Heart right ventricle (tissue), 16 donors: Measurements from ENCODE around the gene C16orf74. TPM values are rescaled to one million over a fixed set of nuclear protein-coding genes. Genes with fewer than 3 reads are reported as not detected.

ENCODE experiments used
- ATAC-seq, 8 donors: fragments of 200-7000 bp; cut with Tn5 transposase; one replicate each; pipeline ENCODE4 v1.9.1; 2020; ENCODE audit warnings: mild to moderate bottlenecking in 8 of 8, moderate library complexity in 8 of 8, moderate number of reproducible peaks in 1 of 8
- DNase-seq, 2 donors: peaks; one replicate each; pipeline ENCODE4 v3.0.0-alpha.2; 2020
- H3K27ac ChIP-seq, 10 donors: fragments of 200-600 bp; sonication (generic) in 2 of 10; one replicate each; pipeline versions ENCODE4 v1.5.0 to v1.8.0; 2020 to 2022; ENCODE audit warnings: mild to moderate bottlenecking in 3 of 10
- H3K27me3 ChIP-seq, 7 donors: fragments of 200-600 bp; one replicate each; pipeline ENCODE4 v1.8.0; 2021 to 2022; ENCODE audit warnings: mild to moderate bottlenecking in 2 of 7
- H3K36me3 ChIP-seq, 9 donors: fragments of 200-600 bp; sonication (generic) in 1 of 9; one replicate each; pipeline versions ENCODE4 v1.5.0 to v1.8.0; 2020 to 2022; ENCODE audit warnings: mild to moderate bottlenecking in 2 of 9
- H3K4me1 ChIP-seq, 9 donors: fragments of 200-600 bp; sonication (generic) in 1 of 9; one replicate each; pipeline versions ENCODE4 v1.5.0 to v1.8.0; 2020 to 2022; ENCODE audit warnings: mild to moderate bottlenecking in 4 of 9
- H3K4me3 ChIP-seq, 10 donors: fragments of 200-600 bp; sonication (generic) in 2 of 10; one replicate each; pipeline versions ENCODE4 v1.5.0 to v1.8.0; 2020 to 2022; ENCODE audit warnings: mild to moderate bottlenecking in 7 of 10, moderate library complexity in 2 of 10
- H3K9me3 ChIP-seq, 11 donors: fragments of 200-600 bp in 10 of 11; sonication (generic) in 2 of 11; one replicate each; pipeline versions ENCODE4 v1.5.0 to v1.8.0; 2013 to 2022; ENCODE audit warnings: mild to moderate bottlenecking in 2 of 11, control low read depth in 1 of 11, moderate library complexity in 1 of 11
- WGBS, 2 donors: extraction: QIAGEN DNeasy Blood & Tissue Kit; methylation state at CpG; one replicate each; pipeline ENCODE4 v1.1.7; 2013; ENCODE audit warnings: inconsistent platforms in 1 of 2; 5-methylcytosine and 5-hydroxymethylcytosine counted together
- intact Hi-C, 10 donors: fragments of 100-400 bp; cut with DNase I; formaldehyde crosslinking; loops; one replicate each; pipeline versions ENCODE4 v1.11.1 to v1.14.2; 2022
- polyA plus RNA-seq, 2 donors: library from polyadenylated mRNA; stranded (reverse); fragments of 200-250 nt; gene quantifications; one replicate each; pipeline ENCODE4 v1.2.3, GENCODE V29; 2013
- total RNA-seq, 10 donors: library from RNA; stranded (reverse); fragmentation: NEBNext Ultra II Directional in 3 of 10; extraction: Animal tissue kit (Norgen Biotek cat#: 25700) in 3 of 10; gene quantifications; one replicate each; pipeline versions ENCODE4 v1.2.1 to v1.2.4, GENCODE V29; 2021 to 2023
- TF ChIP-seq, protein P1 (sequence below), 9 donors: fragments of 200-600 bp; sonication (generic) in 2 of 9; IDR thresholded peaks; one replicate each; pipeline versions ENCODE4 v1.5.0 to v1.8.0; 2021 to 2022; ENCODE audit warnings: antibody characterized with exemption in 9 of 9, mild to moderate bottlenecking in 5 of 9, moderate library complexity in 1 of 9
- donor health status: Arrhythmogenic right ventricular cardiomyopathy.
- donor health status: ischemic (EF 13 %, LVEDD 7.1; RV severe dilation, severe dysfunction).
- donor health status: healthy with polysubstance abuse.
- donor health status: DM: no; HTN: yes; CAD: no.
- donor health status: DM: no; HTN: no; CAD: no.
- donor health status: ischemic (EF 25% LVEDD 6.9; RV normal size, moderate dysfunction).
- donor health status: ischemic (EF 25% LVEDD 5.7; RV mildly dilated, moderate dysfunction).
- donor health status: healthy.
- donor health status: DM: yes; HTN: yes; CAD: no.
- donor health status: Ischemic cardiomyopathy.
- donor health status: ischemic (EF 35%, LVEDD 5.7; RV mildly dilated, moderate dysfunction).
- donor health status: nonischemic (EF 11% LVEDD 7.7; RV severe dilation, severe dysfunction).
- donor health status: DM: yes; HTN: yes; CAD: no.
- donor health status: PGD.
- donor health status: ischemic (EF 29% LVEDD 5.4; RV normal size, mild dysfunction).
- donor health status: nonischemic (EF 23%, LVEDD 6.1; RV moderate dilation, normal function).

The C16orf74 gene
- total and polyA plus RNA-seq, 12 donors, result 0.56 to 6.5 (median 1.2) TPM

GRCh38 chr16:85752511-85753420 lies 1.9 kb upstream of the C16orf74 start:
- H3K36me3 ChIP-seq, result no peaks in the 10 kb centered on the region
- no peak overlapping the region for H3K27ac ChIP-seq
- H3K4me3 ChIP-seq, result no peak overlapping the region
- DNase-seq, result peak; percentile 23 to 27
- H3K9me3 ChIP-seq, result no peaks in the 10 kb centered on the region
- H3K27me3 ChIP-seq, result peaks cover 0 to 31% (median 6%) of the 10 kb centered on the region in 7 donors
- 40 to 47% methylated on average over 21 of the region's 21 CpGs for WGBS, 2 donors
- TF ChIP-seq, protein P1, sequence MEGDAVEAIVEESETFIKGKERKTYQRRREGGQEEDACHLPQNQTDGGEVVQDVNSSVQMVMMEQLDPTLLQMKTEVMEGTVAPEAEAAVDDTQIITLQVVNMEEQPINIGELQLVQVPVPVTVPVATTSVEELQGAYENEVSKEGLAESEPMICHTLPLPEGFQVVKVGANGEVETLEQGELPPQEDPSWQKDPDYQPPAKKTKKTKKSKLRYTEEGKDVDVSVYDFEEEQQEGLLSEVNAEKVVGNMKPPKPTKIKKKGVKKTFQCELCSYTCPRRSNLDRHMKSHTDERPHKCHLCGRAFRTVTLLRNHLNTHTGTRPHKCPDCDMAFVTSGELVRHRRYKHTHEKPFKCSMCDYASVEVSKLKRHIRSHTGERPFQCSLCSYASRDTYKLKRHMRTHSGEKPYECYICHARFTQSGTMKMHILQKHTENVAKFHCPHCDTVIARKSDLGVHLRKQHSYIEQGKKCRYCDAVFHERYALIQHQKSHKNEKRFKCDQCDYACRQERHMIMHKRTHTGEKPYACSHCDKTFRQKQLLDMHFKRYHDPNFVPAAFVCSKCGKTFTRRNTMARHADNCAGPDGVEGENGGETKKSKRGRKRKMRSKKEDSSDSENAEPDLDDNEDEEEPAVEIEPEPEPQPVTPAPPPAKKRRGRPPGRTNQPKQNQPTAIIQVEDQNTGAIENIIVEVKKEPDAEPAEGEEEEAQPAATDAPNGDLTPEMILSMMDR (IDR thresholded peaks at IDR 0.05), result peak in 4 of 9 donors; percentile 12 to 38 (median 22)
- intact Hi-C loops, result no loop called here
- ATAC-seq, result peak; percentile 16 to 58 (median 42)
- H3K4me1 ChIP-seq, result peaks cover 5 to 42% (median 29%) of the 10 kb centered on the region in 9 donors

GRCh38 chr16:85751698-85752501 lies 1.0 kb upstream of the C16orf74 start:
- WGBS, 2 donors, result 34 to 38% methylated on average over 15 of the region's 15 CpGs
- H3K36me3 ChIP-seq, result no peaks in the 10 kb centered on the region
- H3K27ac ChIP-seq, result peak overlapping the region in 1 of 10 donors; percentile 61
- H3K9me3 ChIP-seq, result no peaks in the 10 kb centered on the region
- ATAC-seq (peak in 1 of 8 donors; percentile 16), DNase-seq (no peak)
- TF ChIP-seq, protein P1 (IDR thresholded peaks at IDR 0.05), result no peak
- intact Hi-C loops, result no loop called here
- H3K4me1 ChIP-seq, result peaks cover 5 to 42% (median 29%) of the 10 kb centered on the region in 9 donors
- peak overlapping the region in 1 of 10 donors; percentile 45 for H3K4me3 ChIP-seq
- H3K27me3 ChIP-seq, result peaks cover 0 to 31% (median 6%) of the 10 kb centered on the region in 7 donors

DNA sequence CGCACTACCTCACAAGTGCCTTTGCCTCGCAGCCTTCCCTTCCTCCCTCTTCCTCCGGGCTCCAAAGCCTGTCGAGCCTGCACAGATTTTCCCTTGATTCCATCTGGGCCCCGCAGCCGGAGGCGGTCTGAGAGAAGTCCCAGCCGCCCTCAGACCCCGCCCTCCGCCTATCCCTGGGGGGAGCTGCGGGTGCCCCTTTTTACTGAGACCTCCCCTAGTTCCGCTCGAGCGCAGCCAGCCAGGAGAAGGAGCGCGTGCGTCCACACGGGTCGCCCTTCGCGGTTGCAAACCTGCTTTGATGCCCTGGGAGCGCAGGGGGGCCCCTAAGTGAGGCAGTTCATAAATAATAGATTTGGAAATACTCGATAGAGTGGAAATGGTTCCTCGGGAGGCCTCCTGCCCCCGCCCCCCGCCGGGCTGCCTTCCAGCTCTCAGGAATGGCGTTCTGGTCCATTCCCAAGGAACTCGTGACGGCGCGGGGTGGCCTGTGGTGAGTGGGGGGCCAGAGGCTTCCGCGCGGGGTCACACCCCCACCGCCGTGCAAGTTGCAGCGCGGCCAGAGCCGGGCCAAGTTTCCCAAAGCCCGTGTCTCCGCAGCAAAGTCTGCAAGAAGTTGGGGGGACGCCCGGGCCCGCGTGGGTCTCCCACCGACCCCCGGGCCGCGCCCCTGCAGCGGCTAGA lies 610 bp downstream of the C16orf74 start:
- TF ChIP-seq, protein P1 (IDR thresholded peaks at IDR 0.05), result no peak
- Histone ChIP-seq H3K4me1 (peaks cover 5 to 42% (median 29%) of the 10 kb centered on the region in 9 donors), H3K36me3 (no peaks in the 10 kb centered on the region), H3K9me3 (no peaks in the 10 kb centered on the region), H3K27me3 (peaks cover 0 to 31% (median 6%) of the 10 kb centered on the region in 7 donors), H3K4me3 (peak overlapping the region; percentile 31 to 63 (median 58)), H3K27ac (peak overlapping the region in 1 of 10 donors; percentile 64)
- 1 to 2% methylated on average over 51 of the region's 51 CpGs for WGBS, 2 donors
- DNase-seq (peak; percentile 22 to 35), ATAC-seq (peak in 7 of 8 donors; percentile 8 to 55 (median 44))
- intact Hi-C loops, result no loop called here
